GM23338 (cell line): Measurements from ENCODE around the gene SS18. TPM values are rescaled to one million over a fixed set of nuclear protein-coding genes. Genes with fewer than 3 reads are reported as not detected.

Source experiments
- ATAC-seq: fragments of 200-7000 bp; cut with Tn5 transposase; 3 replicates; pipeline ENCODE4 v1.9.1; 2020
- DNase-seq: peaks from one replicate; pipeline ENCODE4 v3.0.0-alpha.2; 2015; ENCODE audit warnings: low spot score
- H2AFZ ChIP-seq: fragments of 200-600 bp; sonication (generic); 2 replicates; pipeline ENCODE4 v1.8.0; 2016; ENCODE audit warnings: antibody characterized with exemption, mild to moderate bottlenecking, moderate library complexity
- H3F3A ChIP-seq: fragments of 200-600 bp; sonication (generic); replicated peaks from 2 replicates; pipeline ENCODE4 v1.8.0; 2017; ENCODE audit warnings: antibody characterized with exemption, mixed run types, low read depth
- H3K27ac ChIP-seq: fragments of 200-600 bp; sonication (generic); 2 replicates; pipeline ENCODE4 v1.6.1; 2016; ENCODE audit warnings: low read depth
- H3K27me3 ChIP-seq: fragments of 200-600 bp; sonication (generic); 2 replicates; pipeline ENCODE4 v1.8.0; 2016; ENCODE audit warnings: mild to moderate bottlenecking, mixed run types, moderate library complexity; ENCODE audit not compliant: insufficient read depth
- H3K36me3 ChIP-seq: fragments of 200-600 bp; sonication (generic); 2 replicates; pipeline ENCODE4 v1.8.0; 2016; ENCODE audit warnings: mild to moderate bottlenecking; ENCODE audit not compliant: insufficient read depth
- H3K4me1 ChIP-seq: fragments of 200-600 bp; sonication (generic); 2 replicates; pipeline ENCODE4 v1.8.0; 2016; ENCODE audit warnings: mild to moderate bottlenecking, moderate library complexity; ENCODE audit not compliant: insufficient read depth
- H3K4me2 ChIP-seq: fragments of 200-600 bp; sonication (generic); 2 replicates; pipeline ENCODE4 v1.7.1; 2017; ENCODE audit warnings: mixed run types
- H3K4me3 ChIP-seq: fragments of 200-600 bp; sonication (generic); 2 replicates; pipeline ENCODE4 v1.6.1; 2016; ENCODE audit warnings: mixed run types
- H3K79me2 ChIP-seq: fragments of 200-600 bp; sonication (generic); replicated peaks from 2 replicates; pipeline ENCODE4 v1.8.0; 2017; ENCODE audit warnings: mild to moderate bottlenecking; ENCODE audit not compliant: insufficient read depth
- H3K9me2 ChIP-seq: fragments of 200-600 bp; sonication (generic); 2 replicates; pipeline ENCODE4 v1.8.0; 2017; ENCODE audit not compliant: insufficient read depth
- H4K20me1 ChIP-seq: fragments of 200-600 bp; sonication (generic); replicated peaks from 2 replicates; pipeline ENCODE4 v1.8.0; 2017; ENCODE audit warnings: mild to moderate bottlenecking; ENCODE audit not compliant: insufficient read depth
- H3K27ac Mint-ChIP-seq: 2 replicates; pipeline ENCODE4 v1.8.0; 2020; ENCODE audit warnings: inconsistent platforms, mild to moderate bottlenecking, moderate library complexity, mixed read lengths
- H3K27me3 Mint-ChIP-seq: 3 replicates; pipeline ENCODE4 v1.8.0; 2022; ENCODE audit warnings: low read depth, mild to moderate bottlenecking, moderate library complexity, mixed read lengths, inconsistent platforms; ENCODE audit not compliant: insufficient read depth, poor library complexity
- H3K36me3 Mint-ChIP-seq: 3 replicates; pipeline ENCODE4 v1.8.0; 2021; ENCODE audit warnings: low read depth, mild to moderate bottlenecking, inconsistent platforms, moderate library complexity, mixed read lengths
- H3K4me1 Mint-ChIP-seq: 3 replicates; pipeline ENCODE4 v1.8.0; 2020; ENCODE audit warnings: mild to moderate bottlenecking, inconsistent platforms, mixed read lengths
- H3K4me3 Mint-ChIP-seq: 3 replicates; pipeline ENCODE4 v1.8.0; 2021; ENCODE audit warnings: moderate library complexity, mild to moderate bottlenecking, inconsistent platforms, mixed read lengths
- H3K9me3 Mint-ChIP-seq: 3 replicates; pipeline ENCODE4 v1.8.0; 2020; ENCODE audit warnings: moderate library complexity, mild to moderate bottlenecking, inconsistent platforms, mixed read lengths
- EZH2 ChIP-seq: fragments of 200-600 bp; sonication (generic); IDR thresholded peaks from one replicate; pipeline ENCODE4 v1.8.0; 2017; ENCODE audit warnings: antibody characterized with exemption, mild to moderate bottlenecking, low read depth; ENCODE audit not compliant: unreplicated experiment
- JUNB ChIP-seq: IDR thresholded peaks from one replicate; pipeline ENCODE4 v1.6.1; 2016; ENCODE audit warnings: antibody characterized with exemption; ENCODE audit not compliant: unreplicated experiment
- NANOG ChIP-seq: IDR thresholded peaks from 2 replicates; pipeline ENCODE4 v1.6.1; 2016; ENCODE audit warnings: antibody characterized with exemption, borderline replicate concordance
- POLR2AphosphoS5 ChIP-seq: IDR thresholded peaks from 2 replicates; pipeline ENCODE4 v1.6.1; 2016; ENCODE audit warnings: antibody characterized with exemption, low read depth
- STAT1 ChIP-seq: IDR thresholded peaks from one replicate; pipeline ENCODE4 v1.6.1; 2016; ENCODE audit warnings: antibody characterized with exemption; ENCODE audit not compliant: unreplicated experiment
- ZNF114 ChIP-seq: fragments of 250-450 bp; sonication (Bioruptor Pico); IDR thresholded peaks from 2 replicates; pipeline ENCODE4 v1.5.0; 2020; ENCODE audit warnings: mild to moderate bottlenecking, moderate library complexity
- ZNF331 ChIP-seq: fragments of 250-450 bp; sonication (Bioruptor Pico); IDR thresholded peaks from 2 replicates; pipeline ENCODE4 v1.5.0; 2020; ENCODE audit warnings: low read depth, mild to moderate bottlenecking, moderate library complexity
- polyA plus RNA-seq: library from polyadenylated mRNA; unstranded; fragments of >200 nt; fragmentation: Nextera tagmentation; extraction: Ambion mirVana; gene quantifications from 2 replicates; pipeline ENCODE4 v1.2.1, GENCODE V29; 2016
- total RNA-seq: library from RNA; depleted of rRNA; stranded (reverse); fragments of >200 nt; shearing (Covaris generic); gene quantifications from 2 replicates; pipeline ENCODE4 v1.2.3, GENCODE V29; 2014
- TF ChIP-seq, protein P1 (sequence below): IDR thresholded peaks from one replicate; pipeline ENCODE4 v1.6.1; 2018; ENCODE audit warnings: antibody characterized with exemption; ENCODE audit not compliant: unreplicated experiment
- TF ChIP-seq, protein P2 (sequence below): IDR thresholded peaks from 2 replicates; pipeline ENCODE4 v1.6.1; 2016; ENCODE audit warnings: antibody characterized with exemption
- TF ChIP-seq, protein P3 (sequence below): fragments of 250-450 bp; sonication (Bioruptor Pico); IDR thresholded peaks from 2 replicates; pipeline ENCODE4 v1.5.0; 2020; ENCODE audit warnings: mild to moderate bottlenecking, moderate library complexity

The SS18 gene
- total and polyA plus RNA-seq, 2 experiments from 2014 or later, result 41.3 to 148 TPM

DNA sequence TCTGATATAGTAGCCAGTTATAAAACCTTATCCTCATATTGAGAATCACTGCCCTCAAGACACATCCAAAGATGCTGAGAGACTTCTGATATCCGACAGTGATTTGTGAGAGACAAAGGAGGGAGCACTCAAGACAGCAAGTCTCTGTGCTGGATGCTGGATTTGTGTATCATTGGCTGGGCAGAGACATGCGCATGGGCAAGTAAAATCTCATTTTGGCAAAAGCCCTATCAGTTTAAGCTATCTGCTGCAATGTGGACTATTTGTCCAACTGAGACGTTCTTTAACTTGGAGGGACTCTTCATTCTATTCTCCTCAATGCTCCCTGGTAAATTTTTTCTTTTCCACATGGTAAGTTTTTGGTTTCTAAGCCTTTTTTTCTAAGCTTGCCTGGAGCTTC lies 107.5 kb downstream of the SS18 start (continued):
- no peak for TF ChIP-seq ZNF114 (CRISPR knock-in tag)
- no peak for TF ChIP-seq NANOG
- TF ChIP-seq POLR2AphosphoS5, result no peak
- TF ChIP-seq JUNB, result no peak
- TF ChIP-seq ZNF331 (CRISPR knock-in tag), result no peak
- TF ChIP-seq, protein P1, sequence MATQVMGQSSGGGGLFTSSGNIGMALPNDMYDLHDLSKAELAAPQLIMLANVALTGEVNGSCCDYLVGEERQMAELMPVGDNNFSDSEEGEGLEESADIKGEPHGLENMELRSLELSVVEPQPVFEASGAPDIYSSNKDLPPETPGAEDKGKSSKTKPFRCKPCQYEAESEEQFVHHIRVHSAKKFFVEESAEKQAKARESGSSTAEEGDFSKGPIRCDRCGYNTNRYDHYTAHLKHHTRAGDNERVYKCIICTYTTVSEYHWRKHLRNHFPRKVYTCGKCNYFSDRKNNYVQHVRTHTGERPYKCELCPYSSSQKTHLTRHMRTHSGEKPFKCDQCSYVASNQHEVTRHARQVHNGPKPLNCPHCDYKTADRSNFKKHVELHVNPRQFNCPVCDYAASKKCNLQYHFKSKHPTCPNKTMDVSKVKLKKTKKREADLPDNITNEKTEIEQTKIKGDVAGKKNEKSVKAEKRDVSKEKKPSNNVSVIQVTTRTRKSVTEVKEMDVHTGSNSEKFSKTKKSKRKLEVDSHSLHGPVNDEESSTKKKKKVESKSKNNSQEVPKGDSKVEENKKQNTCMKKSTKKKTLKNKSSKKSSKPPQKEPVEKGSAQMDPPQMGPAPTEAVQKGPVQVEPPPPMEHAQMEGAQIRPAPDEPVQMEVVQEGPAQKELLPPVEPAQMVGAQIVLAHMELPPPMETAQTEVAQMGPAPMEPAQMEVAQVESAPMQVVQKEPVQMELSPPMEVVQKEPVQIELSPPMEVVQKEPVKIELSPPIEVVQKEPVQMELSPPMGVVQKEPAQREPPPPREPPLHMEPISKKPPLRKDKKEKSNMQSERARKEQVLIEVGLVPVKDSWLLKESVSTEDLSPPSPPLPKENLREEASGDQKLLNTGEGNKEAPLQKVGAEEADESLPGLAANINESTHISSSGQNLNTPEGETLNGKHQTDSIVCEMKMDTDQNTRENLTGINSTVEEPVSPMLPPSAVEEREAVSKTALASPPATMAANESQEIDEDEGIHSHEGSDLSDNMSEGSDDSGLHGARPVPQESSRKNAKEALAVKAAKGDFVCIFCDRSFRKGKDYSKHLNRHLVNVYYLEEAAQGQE, result no peak

DNA sequence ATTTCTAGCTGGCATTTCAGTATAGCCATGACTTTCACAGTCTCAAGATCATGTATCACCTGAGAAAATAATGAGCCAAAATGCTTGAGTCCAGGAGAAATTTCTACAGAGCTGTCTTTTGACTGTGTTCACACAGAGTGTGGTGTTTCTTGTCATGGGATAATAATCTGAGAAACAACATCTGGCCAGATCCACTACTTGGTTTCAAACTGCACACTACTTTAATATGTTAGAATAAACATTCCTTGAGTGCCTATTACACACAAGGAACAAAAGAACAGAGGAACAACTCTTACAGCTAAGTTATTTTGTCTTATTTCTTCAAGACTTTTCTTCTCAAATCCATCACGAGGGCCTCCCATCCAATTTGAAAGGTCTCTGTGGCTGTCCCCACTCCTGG lies 108.3 kb downstream of the SS18 start:
- H3K4me3 Mint-ChIP-seq, result no peak overlapping the region
- no peaks in the 10 kb centered on the region for H3K9me2 ChIP-seq
- H3K4me2 ChIP-seq, result no peak overlapping the region
- ATAC-seq, result no peak
- H2AFZ ChIP-seq, result no peak overlapping the region
- H3K27me3 ChIP-seq, result no peaks in the 10 kb centered on the region
- H3K9me3 Mint-ChIP-seq, result peaks cover 4% of the 10 kb centered on the region; the same call in 2 of the 3 replicates
- H3F3A ChIP-seq, result no peaks in the 10 kb centered on the region
- H3K27me3 Mint-ChIP-seq, result no peaks in the 10 kb centered on the region
- H3K36me3 Mint-ChIP-seq, result no peaks in the 10 kb centered on the region
- H3K27ac Mint-ChIP-seq, result no peak overlapping the region
- no peaks in the 10 kb centered on the region for H3K36me3 ChIP-seq
- no peak overlapping the region for H3K27ac ChIP-seq
- H3K79me2 ChIP-seq, result no peaks in the 10 kb centered on the region
- H3K4me3 ChIP-seq, result no peak overlapping the region
- no peaks in the 10 kb centered on the region for H3K4me1 Mint-ChIP-seq
- H4K20me1 ChIP-seq, result no peaks in the 10 kb centered on the region
- no peak for DNase-seq
- no peaks in the 10 kb centered on the region for H3K4me1 ChIP-seq
- TF ChIP-seq, protein P1, result no peak
- TF ChIP-seq STAT1 (no peak), JUNB (no peak), EZH2 (no peak)
- TF ChIP-seq, protein P2, sequence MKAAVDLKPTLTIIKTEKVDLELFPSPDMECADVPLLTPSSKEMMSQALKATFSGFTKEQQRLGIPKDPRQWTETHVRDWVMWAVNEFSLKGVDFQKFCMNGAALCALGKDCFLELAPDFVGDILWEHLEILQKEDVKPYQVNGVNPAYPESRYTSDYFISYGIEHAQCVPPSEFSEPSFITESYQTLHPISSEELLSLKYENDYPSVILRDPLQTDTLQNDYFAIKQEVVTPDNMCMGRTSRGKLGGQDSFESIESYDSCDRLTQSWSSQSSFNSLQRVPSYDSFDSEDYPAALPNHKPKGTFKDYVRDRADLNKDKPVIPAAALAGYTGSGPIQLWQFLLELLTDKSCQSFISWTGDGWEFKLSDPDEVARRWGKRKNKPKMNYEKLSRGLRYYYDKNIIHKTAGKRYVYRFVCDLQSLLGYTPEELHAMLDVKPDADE, result no peak
- TF ChIP-seq, protein P3, sequence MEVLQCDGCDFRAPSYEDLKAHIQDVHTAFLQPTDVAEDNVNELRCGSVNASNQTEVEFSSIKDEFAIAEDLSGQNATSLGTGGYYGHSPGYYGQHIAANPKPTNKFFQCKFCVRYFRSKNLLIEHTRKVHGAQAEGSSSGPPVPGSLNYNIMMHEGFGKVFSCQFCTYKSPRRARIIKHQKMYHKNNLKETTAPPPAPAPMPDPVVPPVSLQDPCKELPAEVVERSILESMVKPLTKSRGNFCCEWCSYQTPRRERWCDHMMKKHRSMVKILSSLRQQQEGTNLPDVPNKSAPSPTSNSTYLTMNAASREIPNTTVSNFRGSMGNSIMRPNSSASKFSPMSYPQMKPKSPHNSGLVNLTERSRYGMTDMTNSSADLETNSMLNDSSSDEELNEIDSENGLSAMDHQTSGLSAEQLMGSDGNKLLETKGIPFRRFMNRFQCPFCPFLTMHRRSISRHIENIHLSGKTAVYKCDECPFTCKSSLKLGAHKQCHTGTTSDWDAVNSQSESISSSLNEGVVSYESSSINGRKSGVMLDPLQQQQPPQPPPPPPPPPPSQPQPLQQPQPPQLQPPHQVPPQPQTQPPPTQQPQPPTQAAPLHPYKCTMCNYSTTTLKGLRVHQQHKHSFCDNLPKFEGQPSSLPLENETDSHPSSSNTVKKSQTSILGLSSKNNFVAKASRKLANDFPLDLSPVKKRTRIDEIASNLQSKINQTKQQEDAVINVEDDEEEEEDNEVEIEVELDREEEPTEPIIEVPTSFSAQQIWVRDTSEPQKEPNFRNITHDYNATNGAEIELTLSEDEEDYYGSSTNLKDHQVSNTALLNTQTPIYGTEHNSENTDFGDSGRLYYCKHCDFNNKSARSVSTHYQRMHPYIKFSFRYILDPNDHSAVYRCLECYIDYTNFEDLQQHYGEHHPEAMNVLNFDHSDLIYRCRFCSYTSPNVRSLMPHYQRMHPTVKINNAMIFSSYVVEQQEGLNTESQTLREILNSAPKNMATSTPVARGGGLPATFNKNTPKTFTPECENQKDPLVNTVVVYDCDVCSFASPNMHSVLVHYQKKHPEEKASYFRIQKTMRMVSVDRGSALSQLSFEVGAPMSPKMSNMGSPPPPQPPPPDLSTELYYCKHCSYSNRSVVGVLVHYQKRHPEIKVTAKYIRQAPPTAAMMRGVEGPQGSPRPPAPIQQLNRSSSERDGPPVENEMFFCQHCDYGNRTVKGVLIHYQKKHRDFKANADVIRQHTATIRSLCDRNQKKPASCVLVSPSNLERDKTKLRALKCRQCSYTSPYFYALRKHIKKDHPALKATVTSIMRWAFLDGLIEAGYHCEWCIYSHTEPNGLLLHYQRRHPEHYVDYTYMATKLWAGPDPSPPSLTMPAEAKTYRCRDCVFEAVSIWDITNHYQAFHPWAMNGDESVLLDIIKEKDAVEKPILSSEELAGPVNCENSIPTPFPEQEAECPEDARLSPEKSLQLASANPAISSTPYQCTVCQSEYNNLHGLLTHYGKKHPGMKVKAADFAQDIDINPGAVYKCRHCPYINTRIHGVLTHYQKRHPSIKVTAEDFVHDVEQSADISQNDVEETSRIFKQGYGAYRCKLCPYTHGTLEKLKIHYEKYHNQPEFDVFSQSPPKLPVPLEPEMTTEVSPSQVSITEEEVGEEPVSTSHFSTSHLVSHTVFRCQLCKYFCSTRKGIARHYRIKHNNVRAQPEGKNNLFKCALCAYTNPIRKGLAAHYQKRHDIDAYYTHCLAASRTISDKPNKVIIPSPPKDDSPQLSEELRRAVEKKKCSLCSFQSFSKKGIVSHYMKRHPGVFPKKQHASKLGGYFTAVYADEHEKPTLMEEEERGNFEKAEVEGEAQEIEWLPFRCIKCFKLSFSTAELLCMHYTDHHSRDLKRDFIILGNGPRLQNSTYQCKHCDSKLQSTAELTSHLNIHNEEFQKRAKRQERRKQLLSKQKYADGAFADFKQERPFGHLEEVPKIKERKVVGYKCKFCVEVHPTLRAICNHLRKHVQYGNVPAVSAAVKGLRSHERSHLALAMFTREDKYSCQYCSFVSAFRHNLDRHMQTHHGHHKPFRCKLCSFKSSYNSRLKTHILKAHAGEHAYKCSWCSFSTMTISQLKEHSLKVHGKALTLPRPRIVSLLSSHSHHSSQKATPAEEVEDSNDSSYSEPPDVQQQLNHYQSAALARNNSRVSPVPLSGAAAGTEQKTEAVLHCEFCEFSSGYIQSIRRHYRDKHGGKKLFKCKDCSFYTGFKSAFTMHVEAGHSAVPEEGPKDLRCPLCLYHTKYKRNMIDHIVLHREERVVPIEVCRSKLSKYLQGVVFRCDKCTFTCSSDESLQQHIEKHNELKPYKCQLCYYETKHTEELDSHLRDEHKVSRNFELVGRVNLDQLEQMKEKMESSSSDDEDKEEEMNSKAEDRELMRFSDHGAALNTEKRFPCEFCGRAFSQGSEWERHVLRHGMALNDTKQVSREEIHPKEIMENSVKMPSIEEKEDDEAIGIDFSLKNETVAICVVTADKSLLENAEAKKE (CRISPR knock-in tag), result no peak
